H1 (cell line): ENCODE measurements around the gene MEF2C. TPM values are rescaled to one million over a fixed set of nuclear protein-coding genes. Genes with fewer than 3 reads are reported as not detected.

Experiments used
- CTCF ChIA-PET: fragments of 300-600 bp; sonication (Branson Sonifier 250); formaldehyde crosslinking; loops from one replicate; lab custom pipeline; 2021; ENCODE audit not compliant: partially characterized antibody; lab: Charles Lee
- POLR2A ChIA-PET: fragments of 300-600 bp; sonication (Branson Sonifier 250); formaldehyde crosslinking; loops from one replicate; lab custom pipeline; 2021; ENCODE audit warnings: inconsistent platforms; ENCODE audit not compliant: partially characterized antibody; lab: Charles Lee
- DNase-seq, 2 experiments: peaks; one replicate each; pipeline versions ENCODE4 v3.0.0 to v3.0.0-alpha.2; 2010 to 2022; ENCODE audit warnings: low spot score in 2 of 2, low read depth in 1 of 2, mixed read lengths in 1 of 2
- FAIRE-seq: peaks from 2 replicates; lab custom pipeline; 2011; peaks lifted over from hg19 to GRCh38; lab: Jason Lieb, UNC
- H2AFZ ChIP-seq: 2 replicates; pipeline ENCODE4 v1.8.1; 2012; ENCODE audit warnings: low read length, inconsistent platforms
- H2AK5ac ChIP-seq: 2 replicates; pipeline ENCODE4 v1.6.1; 2013; ENCODE audit warnings: low read depth, low read length
- H2BK120ac ChIP-seq: replicated peaks from 2 replicates; pipeline ENCODE3; 2013; ENCODE audit warnings: low read depth, low read length, inconsistent platforms
- H2BK12ac ChIP-seq: 2 replicates; pipeline ENCODE4 v1.6.1; 2013; ENCODE audit warnings: low read depth, low read length
- H2BK15ac ChIP-seq: 2 replicates; pipeline ENCODE4 v1.6.1; 2013; ENCODE audit warnings: low read length
- H2BK20ac ChIP-seq: 2 replicates; pipeline ENCODE4 v1.6.1; 2013; ENCODE audit warnings: low read length
- H2BK5ac ChIP-seq: 2 replicates; pipeline ENCODE4 v1.6.1; 2013; ENCODE audit warnings: low read depth, low read length
- H3K14ac ChIP-seq: 2 replicates; pipeline ENCODE4 v1.6.1; 2013; ENCODE audit warnings: inconsistent platforms; ENCODE audit not compliant: insufficient read length
- H3K18ac ChIP-seq: 2 replicates; pipeline ENCODE4 v1.6.1; 2013; ENCODE audit warnings: low read length; ENCODE audit errors: extremely low read depth
- H3K23ac ChIP-seq: 2 replicates; pipeline ENCODE4 v1.6.1; 2013; ENCODE audit warnings: inconsistent platforms; ENCODE audit not compliant: insufficient read length
- H3K23me2 ChIP-seq: 2 replicates; pipeline ENCODE4 v1.6.1; 2013; ENCODE audit warnings: low read depth, low read length
- H3K27ac ChIP-seq: 2 replicates; pipeline ENCODE4 v1.6.1; 2011; ENCODE audit warnings: low read depth, low read length, inconsistent platforms
- H3K27me3 ChIP-seq, 4 experiments: replicated peaks in 1 of 4; 1 replicate in 1 of 4; 2 replicates in 3 of 4; pipeline versions ENCODE4 v1.6.1 to v1.8.1; 2011 to 2013; ENCODE audit warnings: low read length in 3 of 4, mild to moderate bottlenecking in 3 of 4, inconsistent platforms in 2 of 4, mixed read lengths in 2 of 4, moderate library complexity in 1 of 4; ENCODE audit not compliant: control insufficient read depth in 3 of 4, insufficient read depth in 3 of 4; ENCODE audit errors: extremely low read depth in 1 of 4
- H3K36me3 ChIP-seq, 4 experiments: 2 replicates each; pipeline versions ENCODE4 v1.6.1 to v1.8.1; 2011 to 2013; ENCODE audit warnings: mild to moderate bottlenecking in 4 of 4, low read length in 3 of 4, moderate library complexity in 2 of 4, control low read depth in 1 of 4, inconsistent platforms in 1 of 4; ENCODE audit not compliant: insufficient read depth in 4 of 4, control insufficient read depth in 2 of 4
- H3K4ac ChIP-seq: replicated peaks from 2 replicates; pipeline ENCODE3; 2013; ENCODE audit warnings: low read length, low read depth, mixed read lengths, inconsistent platforms; ENCODE audit not compliant: insufficient read length
- H3K4me1 ChIP-seq, 4 experiments: replicated peaks in 1 of 4; 1 replicate in 1 of 4; 2 replicates in 3 of 4; pipeline versions ENCODE4 v1.6.1 to v1.8.1; 2011 to 2013; ENCODE audit warnings: low read length in 3 of 4, inconsistent platforms in 2 of 4, mixed read lengths in 1 of 4; ENCODE audit not compliant: insufficient read depth in 4 of 4, control insufficient read depth in 3 of 4
- H3K4me2 ChIP-seq, 2 experiments: 2 replicates each; pipeline versions ENCODE4 v1.6.1 to v1.8.1; 2011 to 2013; ENCODE audit warnings: low read depth in 2 of 2, low read length in 2 of 2, control low read depth in 1 of 2, inconsistent platforms in 1 of 2, mild to moderate bottlenecking in 1 of 2; ENCODE audit not compliant: insufficient read depth in 1 of 2
- H3K4me3 ChIP-seq, 4 experiments: fragments of 200-600, 300-600 bp in 1 of 4; sonication (generic), shearing (Covaris generic), sonication (Bioruptor Twin) in 1 of 4; 2 replicates each; pipeline versions ENCODE4 v1.5.1 to v1.8.1; 2011 to 2016; ENCODE audit warnings: low read length in 4 of 4, low read depth in 3 of 4, control low read depth in 2 of 4, inconsistent platforms in 2 of 4, mild to moderate bottlenecking in 2 of 4, mixed read lengths in 1 of 4, moderate library complexity in 1 of 4; ENCODE audit not compliant: insufficient read depth in 2 of 4; ENCODE audit errors: extremely low read depth in 1 of 4
- H3K56ac ChIP-seq: replicated peaks from 2 replicates; pipeline ENCODE3; 2013; ENCODE audit warnings: low read depth, mild to moderate bottlenecking, mixed read lengths, low read length, inconsistent platforms; ENCODE audit not compliant: insufficient read length
- H3K79me1 ChIP-seq: 2 replicates; pipeline ENCODE4 v1.6.1; 2013; ENCODE audit warnings: low read depth, low read length, control low read depth
- H3K79me2 ChIP-seq, 2 experiments: 2 replicates each; pipeline versions ENCODE4 v1.6.1 to v1.8.1; 2012 to 2013; ENCODE audit warnings: low read length in 2 of 2, mild to moderate bottlenecking in 2 of 2, inconsistent platforms in 1 of 2; ENCODE audit not compliant: insufficient read depth in 2 of 2, control insufficient read depth in 1 of 2
- H3K9ac ChIP-seq, 4 experiments: replicated peaks in 1 of 4; 1 replicate in 1 of 4; 2 replicates in 3 of 4; pipeline versions ENCODE4 v1.6.1 to v1.8.1; 2011 to 2013; ENCODE audit warnings: low read depth in 3 of 4, low read length in 3 of 4, control low read depth in 2 of 4, mild to moderate bottlenecking in 2 of 4, moderate library complexity in 2 of 4, inconsistent platforms in 1 of 4; ENCODE audit errors: extremely low read depth in 1 of 4
- H3K9me3 ChIP-seq, 2 experiments: 2 replicates each; pipeline versions ENCODE4 v1.6.1 to v1.8.1; 2012 to 2013; ENCODE audit warnings: mild to moderate bottlenecking in 2 of 2, moderate library complexity in 2 of 2, control low read depth in 1 of 2, inconsistent platforms in 1 of 2, low read depth in 1 of 2, low read length in 1 of 2, mixed read lengths in 1 of 2; ENCODE audit not compliant: insufficient read depth in 2 of 2
- H4K20me1 ChIP-seq, 2 experiments: replicated peaks in 1 of 2; 2 replicates each; pipeline versions ENCODE3 to v1.8.1; 2011 to 2013; ENCODE audit warnings: inconsistent platforms in 2 of 2, low read length in 2 of 2, mild to moderate bottlenecking in 1 of 2; ENCODE audit not compliant: insufficient read depth in 2 of 2, control insufficient read depth in 1 of 2
- H4K5ac ChIP-seq: 2 replicates; pipeline ENCODE4 v1.6.1; 2013; ENCODE audit warnings: low read length, low read depth, mixed read lengths, inconsistent platforms; ENCODE audit not compliant: insufficient read length
- H4K8ac ChIP-seq: 2 replicates; pipeline ENCODE4 v1.8.0; 2013; ENCODE audit warnings: mild to moderate bottlenecking, moderate library complexity, low read length, inconsistent platforms; ENCODE audit not compliant: insufficient read depth; ENCODE audit errors: extremely low read depth
- H4K91ac ChIP-seq: replicated peaks from 2 replicates; pipeline ENCODE3; 2013; ENCODE audit warnings: low read length, mixed read lengths, inconsistent platforms; ENCODE audit not compliant: insufficient read length
- CEBPB ChIP-seq: IDR thresholded peaks from 2 replicates; pipeline ENCODE4 v1.6.1; 2012; ENCODE audit warnings: low read depth, low read length
- EGR1 ChIP-seq: IDR thresholded peaks from 2 replicates; pipeline ENCODE4 v1.6.1; 2011; ENCODE audit warnings: low read depth, low read length, borderline replicate concordance
- FOSL1 ChIP-seq: IDR thresholded peaks from 2 replicates; pipeline ENCODE4 v1.6.1; 2011; ENCODE audit warnings: mild to moderate bottlenecking, low read depth, low read length, moderate library complexity; ENCODE audit not compliant: insufficient read depth
- JUN ChIP-seq: IDR thresholded peaks from 2 replicates; pipeline ENCODE4 v1.6.1; 2011; ENCODE audit warnings: low read depth, mild to moderate bottlenecking, improper control_type of control experiment, low read length
- JUND ChIP-seq: IDR thresholded peaks from 2 replicates; pipeline ENCODE4 v1.6.1; 2011; ENCODE audit warnings: mild to moderate bottlenecking, improper control_type of control experiment, low read length
- KDM5A ChIP-seq: fragments of 200-600 bp; IDR thresholded peaks from 2 replicates; pipeline ENCODE4 v1.7.1; 2012; ENCODE audit warnings: mild to moderate bottlenecking, low read length, inconsistent platforms, mixed read lengths
- POU5F1 ChIP-seq: IDR thresholded peaks from 2 replicates; pipeline ENCODE4 v1.6.1; 2011; ENCODE audit warnings: low read depth, mild to moderate bottlenecking, low read length, moderate library complexity
- SIX5 ChIP-seq: IDR thresholded peaks from 2 replicates; pipeline ENCODE4 v1.6.1; 2011; ENCODE audit warnings: mild to moderate bottlenecking, low read depth, low read length
- SUZ12 ChIP-seq: fragments of 200-600 bp; sonication (generic); IDR thresholded peaks from 2 replicates; pipeline ENCODE4 v1.6.1; 2012; ENCODE audit warnings: mild to moderate bottlenecking, inconsistent platforms, low read length, moderate library complexity, mixed read lengths
- TBP ChIP-seq: IDR thresholded peaks from 2 replicates; pipeline ENCODE4 v1.6.1; 2011; ENCODE audit warnings: low read depth, low read length, improper control_type of control experiment
- TCF12 ChIP-seq: IDR thresholded peaks from 2 replicates; pipeline ENCODE4 v1.6.1; 2011; ENCODE audit warnings: low read depth, mild to moderate bottlenecking, low read length
- WGBS, 2 experiments: shearing (Covaris generic) in 1 of 2; methylation state at CpG; one replicate each; pipeline versions ENCODE4 v1.1.6 to v1.1.7; 2013 to 2015; ENCODE audit warnings: low lambda C conversion rate in 2 of 2, mixed read lengths in 2 of 2, inconsistent platforms in 1 of 2, low coverage in 1 of 2, missing lambda C conversion rate in 1 of 2; ENCODE audit not compliant: insufficient replicate concordance in 2 of 2, insufficient coverage in 1 of 2, insufficient read length in 1 of 2; ENCODE audit errors: extremely low coverage in 1 of 2, missing lambda C conversion rate in 1 of 2; 5-methylcytosine and 5-hydroxymethylcytosine counted together
- polyA plus RNA-seq, 7 experiments: library from polyadenylated mRNA; depleted of rRNA in 3 of 7; stranded (reverse) in 5 of 7; unstranded in 2 of 7; fragments of >200 nt in 5 of 7; fragments of 200-250 nt in 2 of 7; gene quantifications; 1 replicate in 5 of 7; 2 replicates in 1 of 7; 4 replicates in 1 of 7; pipeline versions ENCODE4 v1.2.1 to v1.2.3, GENCODE V29; 2011 to 2013; ENCODE audit warnings: missing spikeins in 2 of 7, mixed read lengths in 2 of 7
- total RNA-seq: library from RNA; stranded (reverse); fragmentation: NEBNext Ultra II Directional; extraction: Animal tissue kit (Norgen Biotek cat#: 25700); gene quantifications from 2 replicates; pipeline ENCODE4 v1.2.1, GENCODE V29; 2021
- TF ChIP-seq, protein P1 (sequence below): IDR thresholded peaks from 2 replicates; pipeline ENCODE4 v1.6.1; 2011; ENCODE audit warnings: low read length, improper control_type of control experiment
- TF ChIP-seq, protein P2 (sequence below): IDR thresholded peaks from 2 replicates; pipeline ENCODE4 v1.6.1; 2012; ENCODE audit warnings: low read length, inconsistent platforms

The MEF2C gene
- total and polyA plus RNA-seq, 2 of the 8 experiments (the other 6 are each of a cell fraction or from before 2014, with no cell fraction given): 0.59 to 0.99 TPM

DNA sequence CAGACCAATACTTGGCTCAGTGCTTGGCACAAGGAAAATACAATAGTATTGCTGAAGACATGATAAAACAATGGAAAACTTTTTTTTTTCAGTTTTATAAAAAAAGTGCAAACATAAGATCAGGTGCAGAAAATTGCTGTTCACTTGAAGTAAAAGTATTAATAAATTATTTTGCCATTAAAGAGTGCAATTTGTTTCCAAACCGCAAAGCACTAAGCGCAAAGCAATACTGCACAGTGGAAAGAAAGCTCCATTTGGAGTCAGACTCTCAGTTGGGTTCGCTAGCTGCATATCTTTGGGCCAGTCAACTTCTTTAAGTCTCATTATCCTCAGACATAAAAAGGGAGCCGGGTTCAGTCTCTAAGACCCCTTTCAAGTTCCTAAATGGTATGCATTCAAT lies 45.8 kb downstream of the MEF2C start:
- Histone ChIP-seq H3K4me2 (no peak overlapping the region), H3K18ac (no peak overlapping the region), H3K14ac (no peak overlapping the region), H2AK5ac (no peak overlapping the region), H2BK15ac (no peak overlapping the region), H3K79me1 (no peaks in the 10 kb centered on the region), H3K4me1 (peaks cover 0 to 3% (median 1%) of the 10 kb centered on the region in 4 experiments; a peak in 1 of 7 replicates), H2BK120ac (no peak overlapping the region), H3K9me3 (no peaks in the 10 kb centered on the region), H2AFZ (no peak overlapping the region), H3K4me3 (no peak overlapping the region), H4K91ac (no peak overlapping the region), H3K4ac (no peak overlapping the region), H4K8ac (no peak overlapping the region), H3K23me2 (no peaks in the 10 kb centered on the region), H4K5ac (no peak overlapping the region), H3K27ac (no peak overlapping the region), H3K56ac (no peak overlapping the region), H2BK12ac (no peak overlapping the region), H3K36me3 (no peaks in the 10 kb centered on the region), H2BK5ac (no peak overlapping the region), H2BK20ac (no peak overlapping the region), H3K23ac (no peak overlapping the region), H3K79me2 (no peaks in the 10 kb centered on the region), H3K9ac (no peak overlapping the region), H4K20me1 (no peaks in the 10 kb centered on the region), H3K27me3 (no peaks in the 10 kb centered on the region)
- ChIA-PET CTCF (interaction anchor here (0.7 to 1.1 kb wide), 5 partner anchors 8 to 497 kb away, joined by 3 to 4 read pairs (median 3); no protein-coding TSS in a partner anchor), POLR2A (interaction anchor here (0.9 kb wide), 1 partner anchor 9 kb away, joined by 3 read pairs; no protein-coding TSS in a partner anchor)
- WGBS, 2 experiments: 94% methylated on average over 4 of the region's 4 CpGs; no CpG with 5 or more reads in 1 of the 2 experiments
- FAIRE-seq (no peak), DNase-seq (no peak)
- TF ChIP-seq SIX5: no peak
- TF ChIP-seq CEBPB: no peak
- no peak for TF ChIP-seq JUN
- TF ChIP-seq TBP: no peak
- no peak for TF ChIP-seq JUND
- TF ChIP-seq, protein P1, sequence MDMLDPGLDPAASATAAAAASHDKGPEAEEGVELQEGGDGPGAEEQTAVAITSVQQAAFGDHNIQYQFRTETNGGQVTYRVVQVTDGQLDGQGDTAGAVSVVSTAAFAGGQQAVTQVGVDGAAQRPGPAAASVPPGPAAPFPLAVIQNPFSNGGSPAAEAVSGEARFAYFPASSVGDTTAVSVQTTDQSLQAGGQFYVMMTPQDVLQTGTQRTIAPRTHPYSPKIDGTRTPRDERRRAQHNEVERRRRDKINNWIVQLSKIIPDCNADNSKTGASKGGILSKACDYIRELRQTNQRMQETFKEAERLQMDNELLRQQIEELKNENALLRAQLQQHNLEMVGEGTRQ: no peak
- no peak for TF ChIP-seq TCF12
- TF ChIP-seq KDM5A: no peak
- TF ChIP-seq POU5F1: no peak
- TF ChIP-seq, protein P2, sequence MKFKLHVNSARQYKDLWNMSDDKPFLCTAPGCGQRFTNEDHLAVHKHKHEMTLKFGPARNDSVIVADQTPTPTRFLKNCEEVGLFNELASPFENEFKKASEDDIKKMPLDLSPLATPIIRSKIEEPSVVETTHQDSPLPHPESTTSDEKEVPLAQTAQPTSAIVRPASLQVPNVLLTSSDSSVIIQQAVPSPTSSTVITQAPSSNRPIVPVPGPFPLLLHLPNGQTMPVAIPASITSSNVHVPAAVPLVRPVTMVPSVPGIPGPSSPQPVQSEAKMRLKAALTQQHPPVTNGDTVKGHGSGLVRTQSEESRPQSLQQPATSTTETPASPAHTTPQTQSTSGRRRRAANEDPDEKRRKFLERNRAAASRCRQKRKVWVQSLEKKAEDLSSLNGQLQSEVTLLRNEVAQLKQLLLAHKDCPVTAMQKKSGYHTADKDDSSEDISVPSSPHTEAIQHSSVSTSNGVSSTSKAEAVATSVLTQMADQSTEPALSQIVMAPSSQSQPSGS: no peak
- TF ChIP-seq EGR1: no peak
- no peak for TF ChIP-seq SUZ12
- no peak for TF ChIP-seq FOSL1
